HG02981 (cell line): ENCODE measurements around the gene METTL24.
"Not testable (repeated sequence)": the region's sequence is repeated elsewhere in the genome, so short reads cannot be mapped to it uniquely, and the experiment has no call there.

ENCODE experiments used
- ATAC-seq: cut with Tn5 transposase; IDR thresholded peaks from one replicate; pipeline ENCODE4 v1.9.1; 2021; ENCODE audit warnings: mild to moderate bottlenecking, moderate library complexity; ENCODE audit not compliant: unreplicated experiment

The METTL24 gene

GRCh38 chr6:110363748-110364147 is 5.6 kb upstream of the METTL24 start:
- no peak for ATAC-seq

- no peak for ATAC-seq
These were observed 2.5 kb upstream of the METTL24 start for GRCh38 chr6:110360676-110361075.

DNA sequence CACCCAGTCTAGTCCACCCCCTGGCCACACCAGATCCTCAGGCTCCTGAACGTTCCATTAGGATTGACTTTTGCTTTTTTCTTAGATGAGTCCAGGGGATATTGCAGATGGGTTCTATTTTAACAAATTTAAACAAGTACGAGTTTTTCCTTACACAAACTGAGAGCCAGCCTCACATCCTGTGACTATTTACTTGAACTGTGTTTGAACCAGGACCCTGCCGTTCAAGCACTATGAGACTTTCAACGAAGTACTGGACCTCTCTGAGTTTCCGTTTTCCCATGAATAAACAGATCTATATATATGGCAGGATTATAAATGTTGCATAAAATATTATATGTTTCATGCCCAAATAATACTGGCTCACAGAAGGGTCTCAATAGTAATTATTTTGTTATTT is 1.4 kb upstream of the METTL24 start:
- no peak for ATAC-seq

- no peak for ATAC-seq
These were observed 508 bp upstream of the METTL24 start for GRCh38 chr6:110358553-110359160.

DNA sequence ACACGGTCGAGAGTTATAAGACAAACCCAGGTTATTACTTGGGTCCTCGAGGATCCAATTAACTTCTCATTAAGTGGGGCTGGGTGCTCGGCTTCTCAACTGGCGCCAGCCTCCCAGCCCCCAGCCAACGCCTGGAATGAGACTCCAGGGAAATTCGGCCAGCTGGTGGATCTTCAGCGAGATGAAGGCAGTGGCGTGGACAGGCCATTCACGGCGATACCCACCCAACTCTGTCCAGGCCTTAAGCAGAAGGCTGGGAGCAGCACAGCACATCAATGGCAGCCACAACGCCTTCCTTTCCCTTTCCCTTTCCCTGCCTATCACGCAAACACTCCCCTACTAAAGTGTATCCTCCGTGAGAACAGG is 868 bp downstream of the METTL24 start:
- no peak for ATAC-seq

DNA sequence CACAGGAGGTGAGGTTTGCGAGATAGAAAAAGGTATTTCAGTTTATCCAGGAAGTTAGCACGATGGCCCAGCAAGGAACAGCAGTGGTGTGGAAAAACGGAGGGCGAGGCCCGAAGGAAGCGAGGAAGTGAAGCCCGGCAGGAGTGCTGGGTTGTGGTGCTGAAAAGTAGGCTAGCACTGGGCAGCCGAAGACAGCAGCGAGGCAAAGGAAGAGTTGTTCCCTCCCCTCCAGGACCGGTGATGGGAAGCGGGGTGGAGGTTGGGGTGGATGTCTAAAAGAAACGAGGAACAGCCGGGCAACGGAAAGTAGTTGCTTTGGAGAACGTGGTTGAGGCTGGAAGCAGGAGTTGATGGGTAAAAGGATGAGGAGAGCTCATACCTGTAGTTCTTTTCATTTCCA is 1.4 kb downstream of the METTL24 start:
- ATAC-seq = no peak

DNA sequence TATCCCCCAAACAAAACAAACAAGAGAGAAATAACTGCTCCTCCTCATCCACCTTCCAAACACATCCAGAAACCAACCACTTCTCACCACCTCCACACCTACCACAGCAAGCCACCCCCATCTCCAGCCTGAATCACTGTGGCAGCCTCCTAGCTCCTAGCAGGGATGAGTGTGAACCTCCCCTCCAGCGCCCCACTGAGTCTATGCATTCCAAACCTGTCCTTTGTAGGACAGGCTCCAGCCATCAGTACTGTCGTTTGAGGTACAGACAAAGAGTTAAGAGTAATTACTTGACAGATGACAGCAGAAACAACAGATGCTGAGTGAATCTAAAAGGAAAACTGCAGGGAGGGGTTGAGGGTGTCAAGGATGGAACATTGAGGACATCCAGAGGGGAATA is 2.4 kb downstream of the METTL24 start:
- no peak for ATAC-seq

- ATAC-seq = no peak
These were observed 3.1 kb downstream of the METTL24 start for GRCh38 chr6:110355022-110355421.

- ATAC-seq = no peak
These were observed 4.0 kb downstream of the METTL24 start for GRCh38 chr6:110354153-110354552.

GRCh38 chr6:110353457-110354001 is 4.6 kb downstream of the METTL24 start:
- ATAC-seq = no peak

DNA sequence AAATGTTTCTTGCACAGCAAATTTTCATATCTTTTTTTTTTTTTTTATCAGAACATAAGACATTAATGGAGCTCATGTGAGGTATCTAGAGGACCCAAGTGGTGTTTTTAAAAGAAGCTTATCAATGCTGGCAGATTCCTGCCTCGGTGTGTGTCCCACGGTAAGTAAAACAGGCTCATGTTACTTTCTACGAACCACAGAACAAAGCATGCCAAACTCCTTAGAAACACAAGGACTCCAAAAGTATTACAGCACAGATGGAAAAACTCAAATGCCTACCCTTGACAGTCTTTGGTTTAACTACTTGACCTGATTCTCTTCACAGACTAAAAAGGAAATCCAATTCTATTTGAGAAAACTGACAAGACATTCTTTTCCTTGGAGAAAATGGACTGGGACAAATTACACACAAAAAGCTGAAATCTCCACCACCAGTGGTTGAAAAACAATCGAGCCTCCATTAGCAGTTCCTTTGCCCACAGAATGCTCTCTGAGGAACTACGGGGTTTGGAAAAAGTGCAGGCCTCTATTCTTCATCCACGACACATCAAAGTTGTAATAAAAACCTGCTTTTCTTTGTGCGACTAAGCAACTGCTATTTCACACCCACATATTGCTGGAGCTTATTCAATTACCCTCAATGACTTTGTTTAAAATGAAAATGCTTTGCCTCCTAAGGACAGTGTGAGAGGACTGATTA is 5.4 kb downstream of the METTL24 start:
- ATAC-seq = no peak

- no peak for ATAC-seq
These were observed 6.2 kb downstream of the METTL24 start for GRCh38 chr6:110351986-110352385.

DNA sequence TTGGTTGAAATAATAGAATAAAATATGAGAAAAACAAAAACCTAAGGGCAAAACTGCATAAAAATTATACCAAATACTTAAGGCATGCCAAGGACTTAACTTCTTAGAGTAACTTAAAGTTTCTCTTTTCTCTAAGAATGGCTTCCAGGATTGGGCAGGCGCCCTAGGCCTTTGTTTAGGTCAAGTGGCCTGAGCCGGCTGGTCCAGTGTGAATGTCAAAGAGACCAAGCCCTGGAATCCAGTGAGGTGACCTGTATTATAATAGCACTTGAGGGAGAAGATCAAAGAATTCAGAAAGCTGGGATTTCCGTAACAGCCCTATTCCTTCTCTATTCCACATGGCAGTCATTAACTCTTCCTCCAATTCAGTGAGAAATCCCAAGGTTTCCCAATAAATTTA is 6.6 kb downstream of the METTL24 start:
- no peak for ATAC-seq

- not testable (repeated sequence) for ATAC-seq
These were observed 7.6 kb downstream of the METTL24 start for GRCh38 chr6:110350593-110350992.

- no peak for ATAC-seq
These were observed 9.0 kb downstream of the METTL24 start for GRCh38 chr6:110348961-110349690.

GRCh38 chr6:110345025-110345424 is 13.1 kb downstream of the METTL24 start:
- ATAC-seq = no peak

DNA sequence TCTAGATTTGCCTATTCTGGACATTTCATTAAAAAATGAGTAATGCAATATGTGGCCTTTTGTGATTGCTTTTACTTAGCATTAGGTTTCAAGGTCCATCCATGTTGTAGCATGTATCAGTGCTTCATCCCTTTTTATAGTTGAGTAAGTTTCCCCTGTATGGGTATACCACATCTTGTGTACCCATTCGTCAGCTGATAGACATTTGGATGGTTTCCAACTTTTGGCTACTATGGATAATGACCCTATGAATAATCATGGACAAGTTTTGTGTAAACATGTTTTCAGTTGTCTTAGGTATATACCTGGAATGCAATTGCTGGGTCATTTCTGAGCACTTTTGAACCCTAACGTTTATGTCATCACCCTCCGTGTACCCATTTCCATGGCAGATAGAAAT is 15.4 kb downstream of the METTL24 start:
- ATAC-seq = no peak

DNA sequence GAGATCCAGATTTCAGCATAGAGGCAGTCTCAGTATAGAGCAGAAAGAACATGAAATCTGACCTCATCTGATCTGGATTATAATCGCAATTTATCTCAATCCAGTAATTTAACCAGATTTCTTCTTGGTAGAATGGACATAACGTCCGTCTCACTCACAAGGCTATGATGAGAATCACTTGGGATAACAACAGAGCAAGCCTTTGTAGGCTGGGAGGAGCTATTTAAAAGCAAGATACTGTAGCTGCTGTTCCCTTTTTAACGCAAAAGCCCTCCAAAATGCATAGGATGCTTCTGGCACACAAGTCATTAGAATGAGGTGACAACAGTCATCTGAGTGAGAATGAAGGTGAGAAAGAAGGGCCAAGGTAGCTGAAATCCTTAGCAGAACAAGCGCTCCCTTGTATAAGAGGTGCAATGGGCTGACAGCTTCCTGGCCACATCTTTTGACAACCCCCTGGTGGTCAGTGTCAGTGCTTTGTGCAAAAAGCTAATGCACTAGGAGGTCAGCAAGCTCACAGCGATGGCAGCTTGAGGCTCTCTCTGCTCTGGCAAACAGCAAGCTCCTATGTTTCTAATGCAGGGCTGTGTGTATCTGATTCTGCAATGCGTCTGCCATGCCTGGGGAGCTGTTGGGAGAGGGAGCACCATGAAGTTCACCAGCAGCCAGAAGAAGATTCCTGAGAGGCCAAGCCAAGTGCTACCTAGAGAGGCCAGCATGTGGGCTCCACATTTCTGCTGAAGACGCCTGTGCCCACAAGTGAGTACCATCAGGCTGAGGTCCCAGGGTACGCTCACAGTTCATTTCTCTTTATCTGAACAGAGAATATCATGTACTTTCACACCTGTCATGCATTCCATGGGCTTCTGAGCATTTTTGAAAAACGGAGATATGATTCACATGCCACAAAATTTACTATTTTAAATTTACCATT is 16.2 kb downstream of the METTL24 start:
- ATAC-seq = no peak

- no peak for ATAC-seq
These were observed 17.1 kb downstream of the METTL24 start for GRCh38 chr6:110341067-110341466.

GRCh38 chr6:110340392-110340965 is 17.7 kb downstream of the METTL24 start:
- ATAC-seq = no peak
